ENCODE results near the gene ITGB3.
"Not testable (repeated sequence)": the region's sequence is repeated elsewhere in the genome, so short reads cannot be mapped to it uniquely, and the experiment has no call there.

Gene ITGB3

DNA sequence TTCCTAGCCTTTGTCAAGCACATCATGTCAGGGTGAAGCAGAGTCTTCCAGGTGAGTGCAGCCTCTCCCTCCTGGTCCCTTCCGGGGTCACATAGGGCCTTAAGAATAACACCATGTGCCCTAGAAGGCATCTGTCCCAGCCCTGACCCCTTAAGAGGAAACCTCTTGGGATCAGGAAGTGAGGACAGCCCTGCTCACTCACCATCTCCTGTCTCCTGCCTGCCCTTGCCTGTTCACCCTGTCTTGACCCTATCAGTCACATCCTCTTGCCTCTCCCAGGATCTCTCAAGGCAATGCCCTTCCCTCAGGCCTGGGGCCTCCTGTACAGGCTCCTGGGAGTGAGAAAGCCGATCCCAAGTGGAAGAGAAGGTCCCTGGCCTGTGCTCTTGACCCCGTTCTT, 30.6 kb upstream of the ITGB3 start:
- DNase-seq, result no peak

DNA sequence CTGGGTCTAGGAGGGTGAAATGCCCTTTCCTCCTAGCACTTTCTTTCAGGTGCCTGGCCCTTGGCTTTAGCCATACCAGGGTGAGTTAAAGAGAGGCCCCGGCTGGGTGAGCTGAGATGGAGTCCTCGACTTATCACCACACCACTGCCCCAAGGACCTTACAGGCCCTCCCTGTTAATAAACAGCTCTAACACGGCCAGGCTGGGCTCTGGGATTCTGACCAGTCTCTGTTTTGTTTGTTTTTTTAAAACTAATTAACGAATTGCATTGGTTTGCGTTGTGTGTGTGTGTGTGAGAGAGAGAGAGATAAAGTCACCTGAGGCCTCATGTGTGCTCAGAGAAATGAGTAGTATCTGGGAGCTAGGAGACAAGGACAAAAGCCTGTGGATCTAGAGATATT, 30.2 kb upstream of the ITGB3 start:
- no peak for DNase-seq

DNA sequence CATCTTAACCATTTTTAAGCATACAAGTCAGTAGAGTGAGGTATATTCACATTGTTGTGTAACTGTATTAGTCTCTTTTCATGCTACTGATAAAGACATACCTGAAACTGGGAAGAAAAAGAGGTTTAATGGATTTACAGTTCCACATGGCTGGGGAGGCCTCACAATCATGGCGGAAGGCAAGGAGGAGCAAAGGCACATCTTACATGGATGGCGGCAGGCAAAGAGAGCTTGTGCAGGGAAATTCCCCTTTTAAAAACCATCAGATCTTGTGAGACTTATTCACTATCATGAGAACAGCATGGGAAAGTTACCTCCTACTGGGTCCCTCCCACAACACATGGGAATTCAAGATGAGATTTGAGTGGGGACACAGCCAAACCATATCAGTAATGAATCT, 29.6 kb upstream of the ITGB3 start:
- DNase-seq, result not testable (repeated sequence)

DNA sequence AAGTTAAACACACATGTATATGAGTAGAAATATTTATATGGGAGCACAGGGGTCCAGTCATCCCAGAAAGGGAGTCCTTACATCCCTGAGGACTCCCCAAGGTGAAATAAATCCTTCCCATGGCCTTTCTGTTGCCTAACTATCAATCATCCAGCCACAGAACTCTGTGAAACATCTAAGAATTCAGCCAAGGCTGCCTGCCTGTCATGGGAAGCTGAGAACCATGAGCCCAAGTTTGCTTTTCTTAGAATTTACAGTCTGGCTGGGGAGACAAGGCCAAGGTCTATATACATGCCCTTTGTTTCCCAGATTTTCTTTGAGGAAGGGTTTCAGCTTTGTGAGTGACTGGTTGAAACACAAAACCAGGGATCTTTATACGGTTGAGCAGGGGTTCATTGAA, 28.7 kb upstream of the ITGB3 start:
- no peak for DNase-seq

DNA sequence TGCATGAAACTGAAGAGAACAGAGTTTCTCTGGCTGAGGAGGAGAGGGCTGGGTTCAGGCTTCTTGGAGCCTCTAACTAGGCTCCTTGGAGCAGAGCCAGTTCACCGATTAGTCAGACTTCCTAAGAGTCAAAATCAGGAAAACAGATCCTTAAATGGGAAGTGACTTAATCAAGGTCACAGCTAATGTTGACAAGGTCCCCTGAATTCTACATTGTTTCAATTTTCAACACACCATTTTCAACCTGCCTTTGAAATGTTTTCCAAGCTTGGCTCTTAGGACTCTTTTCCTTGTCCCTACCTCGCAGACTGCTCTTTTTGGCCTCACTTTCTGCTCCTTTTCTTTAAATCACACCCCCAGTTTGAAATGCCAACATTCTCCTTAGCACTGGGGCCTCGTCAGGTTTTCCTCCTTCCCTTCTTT, 28.2 kb upstream of the ITGB3 start:
- no peak for DNase-seq

DNA sequence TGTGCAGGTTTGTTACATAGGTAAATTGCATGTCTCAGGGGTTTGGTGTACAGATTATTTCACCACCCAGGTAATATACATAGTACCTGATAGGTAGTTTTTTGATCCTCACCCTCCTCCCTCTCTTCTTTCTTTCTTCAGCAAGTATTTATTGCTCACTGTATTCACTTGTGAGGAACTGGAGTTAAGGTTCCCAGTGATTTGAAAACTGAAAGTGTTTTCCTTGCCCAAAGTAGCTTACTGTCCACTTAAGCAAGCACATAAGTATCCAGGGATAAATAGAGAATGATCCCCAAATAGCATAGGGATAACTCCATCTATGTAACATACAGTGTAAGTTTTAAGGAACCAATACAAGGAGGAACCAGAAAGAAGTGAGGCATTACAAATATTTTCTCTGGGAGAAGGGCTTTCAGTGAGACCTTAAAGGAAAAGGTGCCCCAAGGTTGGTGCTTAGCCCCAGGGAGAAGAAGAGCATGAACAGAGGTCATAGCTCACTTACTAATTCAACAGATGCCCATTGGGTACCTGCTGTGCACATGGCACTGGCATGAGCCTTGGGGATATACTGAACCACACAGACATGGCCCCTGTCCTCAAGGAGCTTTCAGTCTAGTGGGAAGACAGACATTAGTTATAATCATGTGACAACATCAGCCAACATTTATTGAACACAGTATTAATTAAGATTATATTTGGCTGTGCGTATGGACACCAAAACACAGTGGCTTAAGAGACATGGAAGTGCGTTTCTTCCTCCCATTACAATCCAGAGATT, 27.5 kb upstream of the ITGB3 start:
- DNase-seq, result no peak

DNA sequence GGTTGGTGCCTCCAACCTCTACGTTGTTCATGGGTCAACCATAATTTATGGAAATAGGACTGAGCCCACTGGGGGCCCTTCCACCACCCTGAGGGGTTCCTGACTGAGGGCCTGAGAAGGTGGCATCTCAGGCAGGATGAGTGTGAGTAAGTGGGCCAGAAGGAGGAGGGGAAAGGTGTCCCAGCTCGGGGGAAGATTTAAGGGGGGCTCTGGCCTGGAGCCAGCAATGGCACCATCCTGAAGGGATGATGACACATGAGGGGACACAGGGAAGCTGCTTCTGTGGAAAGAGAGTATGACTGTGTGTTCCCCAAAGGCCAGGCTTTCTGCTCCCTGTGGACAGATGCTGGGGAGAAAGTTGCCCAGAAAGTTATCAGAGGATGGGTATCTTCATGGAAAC, 25.8 kb upstream of the ITGB3 start:
- DNase-seq, result no peak

DNA sequence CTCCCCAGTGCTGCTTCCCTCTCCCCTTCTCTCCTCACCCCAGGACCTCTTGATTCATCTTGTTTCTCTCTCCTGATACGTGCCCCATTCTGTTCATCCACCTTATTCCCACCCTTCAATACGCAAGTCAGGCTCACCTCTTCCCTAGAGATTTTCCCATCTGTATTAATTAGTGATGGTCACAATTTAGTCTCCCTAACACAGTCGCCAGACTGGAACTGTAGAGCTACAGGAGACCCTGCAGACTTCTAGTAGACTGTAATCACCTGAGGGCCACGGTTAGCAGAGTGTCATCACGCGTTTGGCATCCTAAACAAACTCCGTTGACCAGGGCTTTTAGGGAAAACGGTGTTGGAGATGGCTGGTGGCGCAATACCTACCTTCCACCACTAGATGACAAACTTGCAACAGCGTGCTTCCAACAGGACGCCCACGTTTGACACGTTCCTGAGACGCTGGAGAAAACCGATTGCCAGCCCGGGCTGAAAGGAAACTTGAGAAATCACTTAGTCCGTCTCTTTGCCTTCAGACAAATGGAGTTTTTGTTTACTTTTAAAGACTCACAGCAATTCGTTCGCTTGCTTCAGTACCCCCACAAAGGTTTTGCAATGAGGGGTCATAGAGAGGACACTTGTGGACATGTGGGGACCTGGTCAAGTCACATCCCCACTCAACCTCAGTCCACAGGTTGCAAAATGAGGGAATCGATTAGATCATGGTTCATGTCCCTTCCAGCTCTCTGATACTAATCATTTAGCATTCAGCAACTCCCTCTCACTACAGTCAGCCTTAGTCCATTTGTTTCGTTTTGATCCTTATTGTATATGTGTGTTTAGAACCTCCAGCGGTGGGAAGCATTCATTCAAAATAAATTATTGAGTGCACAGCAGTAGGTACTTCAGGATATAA, 23.8 kb upstream of the ITGB3 start:
- DNase-seq, result peak in 11 of 14 donors; percentile 22 to 70 (median 51)

DNA sequence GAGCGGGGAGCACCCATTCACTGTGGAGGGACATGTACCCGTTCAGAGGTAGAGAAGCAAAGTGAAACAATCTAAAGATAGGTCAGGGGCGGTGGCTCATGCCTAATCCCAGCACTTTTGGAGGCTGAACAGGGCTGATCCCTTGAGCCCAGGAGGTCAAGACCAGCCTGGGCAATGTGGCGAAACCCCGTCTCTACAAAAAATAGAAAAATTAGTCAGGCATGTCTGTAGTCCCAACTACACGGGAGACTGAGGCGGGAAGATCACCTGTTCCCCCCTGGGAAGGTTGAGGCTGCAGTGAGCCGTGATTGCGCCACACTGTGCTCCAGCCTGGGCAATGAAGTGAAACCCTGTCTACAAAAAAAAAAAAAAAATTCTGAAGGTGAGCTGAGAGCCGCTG, 22.8 kb upstream of the ITGB3 start:
- no peak for DNase-seq

DNA sequence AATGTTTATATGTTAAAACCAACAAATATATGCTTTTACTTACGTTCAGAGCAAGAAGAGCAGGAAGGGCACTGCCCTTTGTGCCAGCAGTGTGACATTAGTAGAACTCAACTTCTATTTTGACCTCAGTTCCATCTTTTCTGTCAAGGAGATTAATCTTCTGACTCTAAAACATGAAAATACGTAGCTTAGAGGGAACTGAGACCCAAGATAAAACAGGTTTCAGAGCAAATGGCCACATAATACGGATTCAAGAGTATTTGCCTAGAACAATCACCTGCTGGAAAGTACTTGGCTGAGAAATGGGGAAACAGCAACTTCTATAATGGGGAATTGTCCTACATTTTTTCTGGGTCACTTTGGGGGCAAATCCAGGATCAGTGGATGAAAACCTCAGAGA, 22.3 kb upstream of the ITGB3 start:
- DNase-seq, result no peak

DNA sequence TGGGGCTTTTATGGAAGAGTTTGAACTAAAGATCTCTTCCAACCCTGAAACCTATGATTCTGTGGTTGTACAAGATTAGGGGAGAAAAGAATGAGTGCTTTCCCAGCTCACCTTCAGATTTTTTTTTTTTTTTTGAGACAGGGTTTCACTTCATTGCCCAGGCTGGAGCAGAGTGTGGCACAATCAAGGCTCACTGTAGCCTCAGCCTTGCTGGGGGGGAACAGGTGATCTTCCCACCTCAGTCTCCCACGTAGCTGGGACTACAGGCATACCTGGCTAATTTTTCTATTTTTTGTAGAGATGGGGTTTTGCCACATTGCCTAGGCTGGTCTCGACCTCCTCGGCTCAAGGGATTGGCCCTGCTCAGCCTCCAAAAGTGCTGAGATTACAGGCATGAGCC, 21.8 kb upstream of the ITGB3 start:
- no peak for DNase-seq

DNA sequence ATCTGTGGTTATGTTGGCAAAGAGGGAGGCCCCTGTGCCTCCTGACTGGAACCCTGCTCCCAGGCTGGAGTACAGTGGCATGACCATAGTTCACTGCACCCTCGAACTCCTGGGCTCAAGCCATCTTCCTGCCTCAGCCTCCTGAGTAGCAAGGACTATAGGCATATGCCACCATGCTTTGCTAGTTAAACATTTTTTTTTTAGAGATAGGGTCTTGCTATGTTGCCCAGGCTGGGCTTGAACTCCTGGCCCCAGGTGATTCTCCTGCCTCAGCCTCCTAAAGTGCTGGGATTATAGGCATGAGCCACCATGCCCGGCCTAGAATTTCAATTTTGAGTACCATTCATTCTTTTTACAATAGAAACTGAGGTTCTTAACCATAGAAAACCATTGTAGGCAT, 21.2 kb upstream of the ITGB3 start:
- DNase-seq, result no peak

DNA sequence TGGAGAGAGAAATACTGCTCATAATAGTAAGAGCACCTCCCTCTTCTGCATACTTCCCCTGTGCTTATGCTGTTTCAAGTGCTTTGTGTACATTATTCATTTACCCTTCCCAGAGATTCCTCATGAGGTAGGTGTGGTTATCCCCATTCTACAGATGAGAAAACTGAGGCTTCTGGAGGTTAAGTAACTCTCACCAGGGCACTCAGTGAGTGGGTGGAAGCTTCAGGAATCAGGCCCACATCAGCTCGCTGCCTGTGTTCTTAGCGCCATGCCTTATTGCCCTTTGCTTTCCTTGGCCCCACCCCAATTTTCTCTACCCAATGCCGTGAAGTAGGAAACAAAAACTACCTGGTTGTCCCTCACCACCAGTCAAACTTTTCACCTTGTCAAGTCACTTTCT, 18.1 kb upstream of the ITGB3 start:
- no peak for DNase-seq

DNA sequence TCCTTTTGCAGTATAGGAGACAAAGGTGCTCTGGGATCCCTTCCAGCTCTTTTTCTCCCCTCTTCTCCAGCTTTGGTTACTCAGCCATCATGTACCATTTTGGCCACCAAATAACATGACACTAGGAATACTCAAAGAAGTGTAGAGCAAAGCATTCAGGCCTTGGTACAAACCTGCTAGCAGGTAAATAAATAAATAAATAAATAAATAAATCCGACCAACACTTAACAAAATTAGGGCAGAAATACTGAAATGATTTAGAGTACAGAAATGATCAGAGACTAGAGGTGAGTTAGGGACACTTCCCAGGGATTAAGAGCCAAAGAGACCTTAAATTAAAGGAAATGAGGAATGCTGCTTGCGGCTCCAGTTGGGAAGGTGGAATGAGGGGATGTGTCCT, 17.7 kb upstream of the ITGB3 start:
- DNase-seq, result no peak

DNA sequence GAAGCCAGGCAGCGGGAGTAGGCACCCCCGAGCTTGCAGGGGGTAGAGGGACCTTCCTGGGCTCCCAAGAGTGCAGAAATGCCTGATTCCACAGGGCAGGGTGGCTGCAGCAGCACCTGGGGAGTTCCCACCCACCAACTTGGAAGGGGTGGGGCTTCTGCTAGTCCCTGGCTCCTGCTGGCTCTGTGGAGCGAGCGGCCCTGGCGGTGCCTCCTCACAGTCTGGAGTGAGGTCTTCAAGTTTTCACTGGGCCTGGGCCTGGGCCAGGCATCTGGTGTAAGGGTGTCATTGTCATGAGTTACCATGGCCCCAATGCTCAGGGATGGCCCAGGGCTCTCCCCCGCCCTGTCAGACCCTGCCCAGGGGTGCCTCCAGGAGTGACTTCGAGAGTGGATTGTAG, 15.8 kb upstream of the ITGB3 start:
- DNase-seq, result no peak

DNA sequence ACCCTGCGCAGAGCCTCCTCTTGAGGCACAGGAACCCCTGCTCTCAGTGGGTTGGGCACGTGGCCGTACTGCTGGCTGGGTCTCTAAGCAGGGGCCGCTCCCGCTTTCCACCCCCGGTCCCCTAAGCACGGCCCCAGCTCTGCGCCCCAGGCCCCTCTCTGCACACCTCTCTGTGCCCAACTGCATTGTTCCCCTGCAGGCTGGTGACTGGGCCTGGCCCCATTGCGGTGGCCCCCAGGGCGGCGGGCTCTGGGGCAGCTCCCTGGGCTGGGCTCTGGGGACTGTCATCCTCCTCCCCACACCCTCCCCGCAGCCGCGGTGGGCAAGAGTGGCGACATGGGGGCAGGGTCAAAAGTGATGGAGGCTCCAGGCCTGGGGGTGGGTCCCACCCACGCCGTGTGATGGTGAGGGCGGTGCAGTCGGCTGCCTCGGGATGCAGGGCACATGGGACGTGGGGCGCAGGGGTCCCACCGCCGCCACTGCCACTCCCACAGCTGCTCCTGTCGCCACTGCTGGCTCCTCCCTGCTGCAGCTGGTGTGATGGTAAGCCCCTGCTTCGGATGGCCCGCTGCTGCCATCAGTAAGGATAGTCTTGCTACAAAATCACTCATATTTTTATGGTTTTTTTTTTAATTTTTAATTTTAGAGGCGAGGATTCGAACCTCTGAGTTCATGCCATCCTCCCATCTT, 15.2 kb upstream of the ITGB3 start:
- DNase-seq, result no peak

DNA sequence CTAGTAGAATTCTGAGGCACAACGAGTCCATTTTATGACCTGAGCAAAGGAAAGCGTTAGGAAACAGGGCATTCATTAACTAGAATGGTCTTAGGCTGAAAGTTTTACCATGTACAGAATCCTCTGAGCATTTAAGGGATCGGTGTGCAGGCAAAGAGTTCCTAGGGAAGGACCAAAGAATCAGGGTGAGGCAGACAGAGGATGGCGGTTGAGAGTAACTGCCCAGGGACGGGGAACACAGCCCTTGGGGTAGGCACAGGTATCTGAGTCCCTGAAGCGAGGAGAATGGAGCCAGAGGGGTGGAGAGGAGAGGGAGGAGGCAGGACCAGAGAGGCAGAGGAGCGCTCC, 14.0 kb upstream of the ITGB3 start:
- DNase-seq, result peak in 1 of 14 donors; percentile 40

DNA sequence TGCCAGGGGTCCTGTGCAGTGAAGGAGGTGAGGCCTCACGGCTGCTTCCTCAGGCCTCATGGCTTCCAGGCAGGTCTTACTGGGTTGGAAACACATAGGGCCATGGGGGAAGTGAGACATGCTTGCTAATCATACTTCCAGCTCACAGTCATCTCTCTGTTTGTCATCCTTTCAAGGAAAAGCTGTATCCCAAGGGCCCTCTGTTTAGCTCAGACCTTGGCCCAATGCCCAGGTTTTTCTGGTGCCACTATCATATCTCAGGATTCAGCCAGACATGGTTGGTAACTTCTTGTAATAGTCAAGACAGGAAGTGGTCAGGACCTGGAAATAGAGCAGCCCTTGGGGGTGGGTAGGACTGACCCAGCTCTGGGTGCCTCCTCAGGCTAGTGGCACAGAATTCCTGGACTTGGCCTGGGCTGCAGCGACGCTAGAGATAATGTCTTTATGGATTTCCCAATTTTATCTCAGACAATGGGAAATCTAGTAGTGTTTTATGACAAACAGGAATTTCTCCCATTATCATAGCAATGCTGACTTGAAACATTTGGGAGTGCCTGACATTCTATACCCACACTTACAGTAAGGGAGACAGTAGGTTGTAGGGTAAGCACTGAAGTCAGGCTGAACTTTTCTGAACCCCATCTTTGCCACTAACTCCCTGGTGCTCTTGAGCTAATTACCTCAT, 13.5 kb upstream of the ITGB3 start:
- DNase-seq, result peak in 11 of 14 donors; percentile 12 to 75 (median 43)

DNA sequence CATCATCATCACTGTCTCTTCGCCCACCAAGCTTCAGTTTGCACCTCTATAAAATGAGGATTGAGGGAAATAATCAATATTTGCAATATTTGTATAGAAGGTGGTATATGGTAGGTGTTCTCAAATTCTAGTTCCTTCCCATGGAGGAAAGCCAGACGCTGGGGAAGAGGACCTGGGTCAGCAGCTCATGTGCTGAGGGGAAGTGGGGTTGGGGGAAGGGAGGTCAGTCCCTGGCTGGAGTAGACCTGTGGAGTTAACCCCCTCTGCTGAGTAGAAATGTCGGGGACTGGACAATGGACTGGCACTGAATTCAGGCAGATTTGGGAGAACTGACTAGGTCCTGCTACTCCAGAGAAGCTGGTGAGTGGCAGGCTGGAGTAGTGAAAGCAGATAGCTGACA, 12.8 kb upstream of the ITGB3 start:
- peak in 3 of 14 donors; percentile 2 to 28 (median 18) for DNase-seq

DNA sequence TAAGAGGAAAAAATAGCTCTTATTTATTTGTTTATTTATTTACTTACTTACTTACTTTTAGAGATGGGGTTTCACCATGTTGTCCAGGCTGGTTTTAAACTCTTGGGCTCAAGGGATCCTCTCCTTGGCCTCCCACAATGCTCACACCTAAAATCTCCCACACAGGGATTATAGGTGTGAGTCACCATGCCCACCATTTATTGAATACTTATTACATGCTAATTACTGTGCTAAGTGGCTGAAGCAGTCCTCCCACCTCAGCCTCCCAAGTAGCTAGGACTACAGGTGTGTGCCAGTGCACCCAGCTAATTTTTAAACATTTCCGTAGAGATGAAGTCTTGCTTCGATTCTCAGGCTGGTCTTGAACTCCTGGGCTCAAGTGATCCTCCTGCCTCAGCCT, 11.0 kb upstream of the ITGB3 start:
- no peak for DNase-seq

DNA sequence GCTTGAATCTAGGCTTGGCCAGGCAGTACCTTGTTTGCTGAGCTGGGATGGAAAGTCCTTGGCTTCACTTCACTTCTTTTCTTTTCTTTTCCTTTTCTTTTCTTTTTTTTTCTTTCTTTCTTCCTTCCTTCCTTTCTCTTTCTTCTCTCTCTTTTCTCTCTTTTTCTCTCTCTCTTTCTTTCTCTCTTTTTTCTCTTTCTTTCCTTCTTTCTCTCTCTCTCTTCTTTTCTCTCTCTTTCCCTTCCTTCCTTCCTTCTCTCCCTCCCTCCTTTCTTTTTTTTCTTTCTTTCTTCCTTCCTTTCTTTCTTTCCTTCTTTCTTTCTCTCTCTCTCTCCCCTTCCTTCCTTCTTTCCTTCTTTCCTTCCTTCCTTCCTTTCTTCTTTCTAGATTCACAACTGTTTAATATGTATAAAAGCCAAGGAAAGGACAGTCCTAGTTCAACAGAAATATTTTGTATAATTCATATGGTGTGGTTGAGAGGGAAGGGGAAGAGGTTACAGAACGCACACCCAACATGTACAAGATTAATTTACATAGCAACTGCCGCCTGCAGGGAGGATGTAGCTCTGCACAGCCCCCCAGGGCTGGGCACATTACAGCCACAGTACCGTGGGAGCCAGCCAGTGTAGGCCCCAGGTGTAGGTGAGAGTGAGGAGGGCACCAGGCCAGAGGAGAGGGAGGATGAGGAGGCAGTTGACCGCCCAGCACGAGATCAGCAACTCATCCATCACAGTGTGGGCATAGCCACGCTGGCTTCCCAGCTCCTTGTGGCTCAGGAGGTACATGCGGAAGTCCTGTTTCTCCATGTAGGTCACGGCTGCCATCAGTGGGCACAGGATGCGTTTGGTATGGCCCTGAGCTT, 9.7 kb upstream of the ITGB3 start:
- no peak for DNase-seq

DNA sequence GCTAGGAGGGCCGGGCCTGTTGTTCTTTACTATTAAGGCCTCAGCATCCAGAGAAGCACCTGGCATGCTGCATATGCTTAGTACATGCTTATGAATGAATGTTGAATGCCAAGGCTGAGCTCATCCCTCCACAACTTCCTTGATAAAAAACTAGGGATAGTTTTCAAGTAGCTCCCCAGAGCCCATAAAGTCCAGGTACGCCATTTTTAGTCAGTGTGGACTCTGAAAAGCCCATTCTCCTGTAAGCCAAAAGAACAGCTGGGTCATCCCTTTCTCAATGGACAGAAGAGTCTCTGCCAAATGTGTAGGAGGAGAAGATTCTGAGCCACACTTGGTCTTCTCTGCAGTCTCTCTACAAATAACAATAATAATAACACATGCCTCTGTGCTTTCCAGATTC, 8.9 kb upstream of the ITGB3 start:
- no peak for DNase-seq
